DMS79 treated with DMSO at 0.1 percent for 48 hours (cell line): ENCODE measurements around the gene COPS7A.

Source experiments
- DNase-seq: peaks from one replicate; lab custom pipeline; 2025; lab: John Stamatoyannopoulos, UW

The COPS7A gene

DNA sequence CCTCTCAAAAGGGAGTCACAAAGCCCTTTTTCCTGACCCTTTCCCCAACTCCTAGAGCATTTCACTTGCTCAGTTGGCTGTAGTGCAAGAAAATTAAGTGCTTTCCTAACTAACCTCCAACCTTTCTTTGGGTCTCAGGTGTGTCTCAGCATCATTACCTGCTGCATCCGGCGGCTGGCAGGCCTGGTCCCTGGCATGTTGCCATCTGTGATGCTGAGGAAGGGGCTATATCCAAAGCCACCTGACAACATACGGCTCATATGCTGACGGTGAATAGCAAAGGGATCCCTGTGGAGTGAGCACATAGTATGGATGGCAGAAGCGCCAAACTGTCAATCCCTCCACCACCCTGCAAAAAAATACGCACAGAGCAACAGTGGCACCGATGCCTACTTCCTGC, 27.9 kb downstream of the COPS7A start:
- no peak for DNase-seq

DNA sequence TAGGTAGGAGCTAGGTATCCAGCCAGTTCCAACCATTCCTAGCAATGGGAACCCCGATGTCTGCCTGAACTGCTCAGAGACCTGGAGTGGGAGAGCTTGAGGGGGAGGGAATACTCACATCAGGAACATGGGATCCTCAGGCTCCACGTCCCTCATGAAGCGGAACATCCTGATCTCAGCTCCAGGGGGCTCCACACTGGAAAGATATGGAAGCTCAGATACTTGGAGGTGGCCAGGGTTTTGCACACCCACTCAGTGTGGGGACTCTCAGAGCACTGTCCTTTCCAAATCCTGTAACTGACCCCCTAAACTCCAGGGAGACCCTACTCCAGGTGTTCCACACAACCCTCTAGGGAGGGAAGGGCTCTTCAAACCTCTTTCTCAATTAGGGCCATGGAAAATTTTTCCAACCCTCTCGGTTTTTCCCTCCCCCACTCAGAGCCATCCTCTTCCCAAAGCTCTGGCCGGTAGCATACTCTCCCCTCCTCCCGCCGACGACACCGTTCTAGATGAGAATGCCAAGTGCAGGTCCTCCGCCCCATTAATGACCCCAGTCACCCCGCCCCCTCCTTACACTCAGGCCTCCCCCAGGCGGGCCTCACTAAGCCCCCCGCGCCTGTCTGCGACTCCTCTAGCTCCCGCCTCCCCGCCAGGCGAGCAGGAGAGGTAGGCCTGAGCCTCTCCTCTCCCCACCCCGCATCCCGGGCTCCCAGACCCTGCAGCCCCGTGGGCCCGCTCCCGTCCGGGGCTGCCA, 28.5 kb downstream of the COPS7A start:
- no peak for DNase-seq

DNA sequence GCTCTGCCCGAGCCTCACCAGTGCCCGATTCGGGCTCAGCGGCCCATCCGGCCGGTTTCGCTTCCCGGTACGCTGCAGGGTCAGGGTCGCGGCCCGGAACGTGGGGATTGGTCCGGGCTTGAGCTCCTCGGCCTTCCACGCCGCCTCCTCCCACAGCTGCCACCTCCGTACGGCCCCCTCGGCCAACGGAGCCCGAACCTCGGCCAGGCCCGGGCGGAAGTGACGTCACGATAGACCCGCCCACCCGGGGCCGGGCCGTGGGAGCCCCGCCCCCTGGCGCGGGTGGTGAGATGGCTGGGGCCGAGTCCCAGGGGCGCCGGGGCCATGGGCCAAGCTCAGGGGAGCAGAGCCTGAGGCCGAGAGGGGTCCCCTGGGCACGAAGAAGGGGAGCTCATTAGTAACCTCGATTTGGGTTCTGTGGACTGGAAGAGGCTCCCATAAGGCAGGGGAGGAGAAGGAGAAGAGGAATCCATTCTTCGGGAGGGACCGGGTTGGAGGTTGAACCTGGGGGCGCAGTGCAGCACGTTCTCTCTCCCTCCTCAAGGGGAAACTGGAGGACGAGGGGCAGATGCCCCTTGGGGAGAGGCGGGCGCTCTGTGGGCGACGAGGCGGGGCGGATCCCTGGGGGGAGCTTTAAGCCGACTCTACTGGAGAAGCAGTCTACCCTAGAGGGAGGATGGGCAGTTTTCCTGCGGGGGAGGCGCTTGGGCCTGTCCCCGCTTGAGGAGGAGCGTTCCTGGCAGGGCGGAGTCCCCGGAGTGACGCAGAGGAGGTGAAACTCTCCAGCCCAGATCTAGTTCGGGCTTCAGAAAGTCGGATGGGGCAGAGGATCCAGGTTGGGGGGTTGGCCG, 29.3 kb downstream of the COPS7A start, which contains the start of gene MLF2:
MLF2 (minus strand) TSS at position 221 of the 851 bp plus-strand sequence. CDS start 807 bp downstream, outside the sequence.
- peak; percentile 97 for DNase-seq

DNA sequence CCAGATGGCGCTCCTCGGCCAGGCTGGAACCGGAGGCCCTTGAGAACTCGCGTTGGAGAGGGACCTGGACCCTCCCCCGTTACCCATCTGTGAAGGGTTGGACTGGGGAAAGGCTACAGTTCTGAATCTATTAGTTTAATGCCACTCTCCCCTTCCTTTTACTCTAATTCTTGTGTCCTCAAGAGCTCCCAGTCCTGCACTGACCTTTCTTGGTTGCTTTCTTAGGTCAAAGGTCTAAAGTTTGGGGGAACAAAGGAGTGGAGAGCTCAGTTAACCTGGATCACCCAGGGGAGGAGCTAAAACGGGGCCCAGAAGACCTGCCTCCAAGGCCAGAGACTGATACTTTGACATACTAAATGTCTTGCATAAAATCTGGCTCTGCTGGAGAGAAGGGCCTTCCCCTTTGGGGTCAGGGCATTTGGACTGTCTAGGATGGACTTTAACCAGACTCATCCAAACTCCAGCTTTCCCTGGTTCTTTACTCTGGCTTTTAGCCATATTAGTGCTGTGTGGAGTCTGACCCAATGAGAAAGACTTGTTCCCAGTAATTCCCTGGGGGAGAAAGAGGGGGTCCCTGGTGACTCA, 30.0 kb downstream of the COPS7A start:
- DNase-seq = no peak

DNA sequence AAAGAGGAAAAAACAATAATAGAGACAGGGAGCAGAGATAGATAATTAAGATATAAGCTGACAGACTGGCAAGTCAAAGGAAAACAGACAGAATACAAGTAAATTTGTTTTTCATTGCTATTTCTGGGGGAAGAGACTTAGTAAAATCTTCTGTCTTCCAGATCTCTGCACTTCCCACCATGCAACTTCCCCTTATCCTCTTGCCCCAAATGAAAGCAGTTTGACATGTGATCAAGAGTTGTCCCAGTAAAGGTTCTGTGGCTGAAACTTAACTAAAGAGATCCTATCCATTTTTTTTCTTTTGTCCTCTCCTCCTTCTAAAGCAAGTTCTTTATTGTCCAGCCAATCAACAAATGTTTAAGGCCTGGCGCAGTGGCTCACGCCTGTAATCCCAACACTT, 30.6 kb downstream of the COPS7A start:
- no peak for DNase-seq

DNA sequence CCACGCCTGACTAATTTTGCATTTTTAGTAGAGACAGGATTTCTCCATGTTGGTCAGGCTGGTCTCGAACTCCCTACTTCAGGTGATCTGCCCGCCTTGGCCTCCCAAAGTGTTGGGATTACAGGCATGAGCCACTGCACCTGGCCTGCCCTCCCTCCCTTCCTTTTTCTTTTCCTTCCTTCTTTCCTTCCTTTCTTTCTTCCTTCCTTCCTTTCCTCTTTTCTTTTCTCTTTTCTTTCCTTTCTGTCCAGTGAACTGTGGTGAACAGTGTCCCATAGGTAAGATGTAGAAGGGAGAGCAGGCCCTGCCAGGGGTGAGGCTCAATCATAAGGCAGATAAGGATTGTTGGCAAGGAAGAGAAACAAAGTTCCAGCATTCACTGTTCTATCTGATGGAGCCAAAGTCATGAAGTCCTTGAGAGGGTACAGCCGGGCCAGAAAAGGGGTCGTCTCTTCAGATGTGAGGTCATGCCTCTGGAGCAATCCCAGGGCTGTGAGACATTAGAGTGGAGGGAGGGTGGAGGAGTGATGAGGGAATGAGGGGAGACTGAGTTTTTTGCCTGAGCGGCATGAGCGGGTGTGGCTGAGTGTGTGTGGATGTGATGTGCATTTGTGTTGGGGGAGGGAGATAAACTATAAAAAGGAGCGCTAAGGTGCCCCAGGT, 33.3 kb downstream of the COPS7A start:
- DNase-seq = no peak

DNA sequence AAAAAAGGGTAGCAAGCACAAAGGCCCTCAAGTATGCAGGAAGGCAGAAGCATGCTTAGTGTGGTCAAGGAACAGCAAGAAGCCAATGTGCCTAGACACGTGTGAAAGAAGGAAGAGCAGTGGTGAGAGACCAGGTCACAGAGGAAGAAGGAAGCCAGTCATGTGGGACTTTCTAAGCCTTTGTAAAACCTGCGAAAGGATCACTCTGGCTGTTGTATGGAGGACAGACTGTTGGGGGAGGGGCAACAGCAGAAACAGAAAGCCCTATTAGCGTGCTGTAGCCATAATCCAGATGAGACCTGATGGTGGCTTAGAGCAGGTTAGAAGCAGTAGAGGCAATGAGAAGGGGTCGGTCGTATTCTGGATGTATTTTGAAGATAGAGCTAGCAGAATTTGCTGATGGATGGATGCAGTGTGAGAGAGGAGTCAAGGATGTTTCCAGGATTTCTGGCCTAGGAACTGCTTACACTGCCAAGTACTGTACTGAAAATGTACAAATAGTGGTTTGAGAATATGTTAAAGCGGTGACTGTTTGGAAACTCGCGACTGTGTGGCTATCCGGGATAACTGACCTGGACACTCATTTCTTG, 34.8 kb downstream of the COPS7A start:
- no peak for DNase-seq

DNA sequence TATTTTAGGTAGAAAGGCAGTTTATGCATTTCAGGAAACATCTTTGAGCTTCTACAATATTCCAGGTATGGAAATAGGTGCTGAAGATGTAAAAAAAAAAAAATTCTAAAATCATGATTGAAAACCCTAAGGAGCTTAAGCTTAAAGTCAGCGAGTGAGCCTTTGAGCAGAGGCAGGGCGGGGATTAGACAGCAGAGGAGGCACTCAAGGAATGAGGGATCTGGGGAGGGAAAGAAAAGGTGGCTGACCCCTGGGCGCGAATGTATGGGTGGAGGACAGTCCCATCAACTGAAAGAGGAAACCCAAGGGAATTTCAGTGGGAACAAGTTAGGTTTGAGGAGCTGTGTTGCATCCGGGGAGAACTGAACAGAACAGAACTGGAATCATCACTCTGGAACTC, 35.9 kb downstream of the COPS7A start:
- no peak for DNase-seq

DNA sequence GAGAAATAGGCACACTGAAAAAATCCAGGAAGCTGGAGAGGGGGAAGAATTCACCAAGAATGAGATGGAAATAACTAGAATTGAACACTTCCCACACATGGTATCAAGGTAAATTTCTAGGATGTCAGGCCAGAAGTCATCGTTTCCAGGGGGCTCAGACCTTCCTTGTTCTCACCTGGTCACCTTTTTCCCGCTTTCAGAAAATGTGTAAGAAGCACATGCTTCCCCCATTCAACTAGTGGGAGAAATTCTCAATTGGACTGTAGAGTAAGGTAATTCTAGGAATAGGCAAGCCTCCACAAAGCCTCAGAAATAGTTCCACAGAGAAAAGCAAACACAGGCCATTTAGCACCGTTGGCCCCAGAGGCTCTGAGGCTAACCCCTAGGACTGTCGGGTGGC, 39.5 kb downstream of the COPS7A start:
- peak; percentile 51 for DNase-seq

DNA sequence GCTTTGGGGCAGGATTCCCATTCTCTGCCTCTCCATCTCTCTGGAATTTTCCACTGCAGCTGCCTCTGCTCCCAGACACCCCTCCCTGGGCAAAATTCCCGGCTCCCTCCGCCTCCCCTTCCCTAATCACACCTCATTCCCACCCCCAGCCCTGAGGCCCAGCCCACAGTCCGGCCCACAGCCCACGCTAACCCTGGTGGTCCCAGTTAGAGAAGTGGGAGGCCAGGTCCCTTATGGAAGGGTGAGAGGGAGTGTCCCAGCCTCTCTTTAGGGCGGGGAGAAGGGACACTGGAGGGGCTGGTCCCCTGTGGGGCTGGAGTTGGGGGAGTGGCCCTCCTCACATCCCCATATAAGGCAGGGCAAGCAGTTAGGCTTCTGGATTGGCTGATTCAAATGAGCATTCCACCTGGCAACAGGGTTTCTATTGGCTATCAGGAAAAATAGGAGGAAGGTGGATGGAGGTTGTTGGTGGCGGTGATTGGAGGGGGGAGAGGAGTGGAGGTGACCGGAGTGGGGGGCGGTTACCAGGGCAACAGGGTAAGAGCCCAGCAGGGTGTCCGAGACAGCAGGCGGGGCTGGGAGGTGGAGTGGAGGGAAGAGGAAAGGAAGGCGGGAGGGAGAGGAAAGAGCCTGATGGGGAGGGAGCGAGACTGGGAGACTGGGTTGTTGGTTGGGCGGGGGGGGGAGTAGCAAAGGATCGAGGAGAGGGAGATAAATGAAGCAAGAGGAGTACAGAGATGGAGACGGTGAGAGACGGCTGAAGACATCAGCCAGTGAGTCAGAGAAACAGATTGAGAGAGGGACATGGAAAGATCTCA, 40.4 kb downstream of the COPS7A start:
- DNase-seq = peak; percentile 99

DNA sequence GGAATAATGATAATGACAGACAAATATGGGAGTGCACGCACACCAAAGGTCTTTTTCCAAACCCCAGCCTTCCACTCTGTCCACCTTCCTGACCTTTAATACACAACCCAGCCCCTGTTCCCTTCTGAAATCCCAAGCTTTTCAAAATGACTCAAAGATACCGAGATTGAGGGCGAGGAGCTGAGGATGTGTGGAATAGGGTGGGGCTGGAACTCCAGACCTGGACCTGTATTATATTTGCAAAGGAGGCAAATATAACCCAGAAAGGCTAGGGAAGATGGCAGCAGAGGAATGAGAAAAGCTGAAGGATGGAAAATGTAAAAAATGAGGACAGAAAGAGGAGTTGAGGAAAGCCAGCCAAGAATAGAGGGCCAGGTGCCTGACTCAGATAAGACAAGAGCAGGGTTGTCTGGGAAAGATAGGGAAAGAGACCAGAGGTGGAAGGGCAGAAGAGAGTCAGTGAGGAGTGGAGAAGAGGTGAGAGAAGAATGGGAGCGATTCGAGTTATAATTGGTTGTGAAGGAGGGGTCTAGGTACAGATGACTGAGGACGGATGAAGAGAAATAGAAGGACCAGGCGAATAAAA, 41.3 kb downstream of the COPS7A start:
- DNase-seq = peak; percentile 89

DNA sequence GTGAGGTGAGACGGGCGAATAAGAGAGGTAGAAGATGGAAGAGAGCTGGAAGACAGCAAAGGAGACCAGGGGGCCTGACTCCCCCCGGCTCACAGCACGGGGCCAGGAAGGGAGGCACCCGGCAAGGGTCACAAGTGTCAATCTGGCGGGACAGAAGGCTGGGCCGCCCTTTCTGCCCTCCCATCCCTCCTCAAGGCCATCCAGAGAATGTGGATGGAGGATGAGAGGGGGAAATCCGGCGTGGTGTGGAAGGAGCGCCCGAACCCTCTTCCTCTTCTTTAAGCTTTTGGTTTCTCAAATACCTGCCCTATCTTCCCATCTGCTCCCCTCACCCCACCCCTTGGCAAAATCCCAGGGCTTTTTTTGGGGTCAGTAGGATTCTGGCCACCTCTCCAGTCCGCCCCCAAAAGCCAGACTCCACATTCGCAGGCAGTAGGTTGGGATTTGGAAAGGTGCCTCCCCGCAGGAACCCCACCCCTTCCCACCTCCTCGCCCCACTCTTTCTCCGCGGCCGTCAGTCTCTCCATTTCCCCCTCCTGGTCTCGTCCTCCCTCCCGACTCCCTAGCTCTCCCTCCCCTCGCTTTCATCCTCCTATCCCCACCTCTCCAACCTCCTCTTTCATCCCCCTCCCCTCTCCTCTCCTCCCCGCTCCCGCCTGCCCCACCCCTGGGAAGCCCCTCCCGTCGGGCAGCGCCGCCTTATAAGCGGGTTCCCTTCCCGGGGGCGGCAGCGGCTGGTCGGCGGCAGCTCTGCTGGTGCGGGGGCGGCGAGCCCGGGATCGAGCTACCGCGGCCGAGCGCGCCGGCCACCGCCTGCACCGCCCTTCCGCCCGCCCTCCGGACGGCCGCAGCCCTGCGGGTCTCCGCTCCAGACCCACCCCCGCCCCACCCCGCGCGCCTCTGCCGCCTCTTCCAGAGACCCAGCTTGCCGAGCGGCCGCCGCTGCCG, 42.1 kb downstream of the COPS7A start, which contains the start of gene PTMS:
PTMS (plus strand) TSS at position 730 of the 948 bp plus-strand sequence. CDS start 343 bp downstream, outside the sequence.
- peak; percentile 89 for DNase-seq

DNA sequence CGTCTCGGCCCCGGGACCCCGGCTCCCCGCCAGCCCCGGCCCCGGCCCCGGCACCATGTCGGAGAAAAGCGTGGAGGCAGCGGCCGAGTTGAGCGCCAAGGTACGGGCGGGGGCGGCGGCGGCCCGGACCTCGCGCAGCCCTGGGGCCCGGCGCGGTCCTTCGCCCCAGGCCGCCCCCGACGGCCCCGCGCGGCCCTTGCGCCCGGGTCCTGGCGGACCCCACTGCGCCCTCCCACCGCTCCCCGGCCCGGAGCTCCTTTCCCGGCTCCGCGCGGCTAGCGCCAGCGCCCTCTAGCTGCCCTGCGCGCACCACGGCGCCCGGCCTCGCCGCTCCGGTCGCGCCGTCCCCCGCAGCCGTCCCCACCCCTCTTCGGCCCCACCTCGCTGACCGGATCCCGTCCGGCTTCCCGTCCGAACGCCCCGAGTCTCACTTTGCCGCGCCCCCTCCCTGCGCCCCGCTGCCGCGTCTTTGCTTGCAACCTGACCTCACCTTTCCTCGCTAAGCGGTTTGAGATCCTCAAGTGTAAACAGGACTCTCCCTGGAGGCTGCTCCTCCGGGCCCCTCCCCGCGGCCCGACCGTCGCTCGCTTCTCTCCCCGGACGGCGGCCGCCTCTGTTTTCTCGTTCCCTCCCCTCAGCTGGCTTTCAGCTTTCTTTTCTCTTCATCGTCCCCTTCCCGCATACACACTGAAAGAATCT, 43.0 kb downstream of the COPS7A start:
- peak; percentile 78 for DNase-seq

DNA sequence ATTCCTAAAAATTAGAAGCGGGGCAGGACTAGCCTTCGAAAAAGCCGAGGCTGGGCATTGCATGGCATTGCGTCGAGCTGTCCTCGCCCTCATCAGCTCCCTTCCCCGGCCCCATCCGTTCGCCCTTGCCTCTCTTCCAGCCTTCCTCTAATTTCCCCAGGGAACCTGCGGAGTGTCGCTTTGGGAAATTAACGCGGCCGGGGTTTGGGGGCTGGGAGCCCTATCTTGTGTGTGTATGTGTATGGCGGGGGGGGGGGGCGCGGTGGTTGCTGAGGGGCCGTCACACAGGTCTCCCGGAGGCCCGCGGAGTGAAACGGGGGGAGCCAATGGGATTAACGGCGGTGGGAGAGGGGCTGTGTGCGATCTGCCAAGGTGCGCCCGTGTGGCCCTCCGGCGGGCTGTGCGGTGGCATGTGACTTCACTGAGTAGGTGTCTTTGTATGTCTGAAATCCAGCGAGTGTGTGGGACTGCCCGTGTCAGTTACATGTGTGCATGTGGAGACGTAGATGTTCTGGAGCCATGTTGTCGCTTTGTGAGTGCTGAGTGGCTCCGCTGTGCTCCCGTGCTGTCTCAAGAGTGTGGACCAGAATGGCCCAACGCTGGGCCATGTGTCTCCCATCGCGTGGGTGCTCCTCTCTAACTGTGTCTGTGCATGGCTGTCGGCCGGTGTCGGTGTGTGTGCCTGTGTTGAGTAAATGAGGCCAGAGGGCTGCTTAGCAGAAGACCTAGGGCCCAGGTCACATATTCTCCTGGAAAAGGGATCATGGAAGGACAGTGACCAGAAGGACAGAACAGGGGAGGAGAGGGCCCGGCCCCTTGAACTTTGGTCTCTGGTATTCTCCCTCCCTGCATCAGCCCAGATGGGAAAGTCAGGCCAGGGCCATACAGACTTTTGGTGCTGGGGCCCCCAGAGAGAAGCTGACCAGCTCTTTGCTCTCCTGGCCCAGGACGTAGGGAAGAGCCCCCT, 43.8 kb downstream of the COPS7A start:
- DNase-seq = peak; percentile 54

DNA sequence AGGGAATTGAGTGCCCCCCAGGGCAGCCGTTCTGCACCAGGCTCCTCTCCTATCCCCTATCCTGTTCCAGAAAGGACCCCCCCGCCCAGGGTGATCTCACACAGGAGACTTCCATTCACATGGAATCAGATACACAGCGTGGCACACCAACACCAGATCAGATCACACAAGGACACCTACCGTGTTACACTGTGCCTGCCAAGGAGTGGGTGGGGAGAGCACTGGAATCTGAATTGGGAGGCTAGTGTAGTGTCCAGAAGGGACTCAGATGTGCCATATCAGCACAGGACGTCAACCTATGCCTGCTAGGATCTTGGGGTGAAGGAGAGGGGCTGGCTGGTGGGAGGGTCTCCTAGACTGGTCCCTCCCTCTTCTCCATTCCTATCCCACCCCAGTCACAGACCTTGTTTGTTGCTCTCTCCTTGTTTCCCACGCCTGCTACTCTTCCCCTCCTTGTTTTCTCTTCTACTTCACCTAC, 44.6 kb downstream of the COPS7A start:
- DNase-seq = peak; percentile 37

DNA sequence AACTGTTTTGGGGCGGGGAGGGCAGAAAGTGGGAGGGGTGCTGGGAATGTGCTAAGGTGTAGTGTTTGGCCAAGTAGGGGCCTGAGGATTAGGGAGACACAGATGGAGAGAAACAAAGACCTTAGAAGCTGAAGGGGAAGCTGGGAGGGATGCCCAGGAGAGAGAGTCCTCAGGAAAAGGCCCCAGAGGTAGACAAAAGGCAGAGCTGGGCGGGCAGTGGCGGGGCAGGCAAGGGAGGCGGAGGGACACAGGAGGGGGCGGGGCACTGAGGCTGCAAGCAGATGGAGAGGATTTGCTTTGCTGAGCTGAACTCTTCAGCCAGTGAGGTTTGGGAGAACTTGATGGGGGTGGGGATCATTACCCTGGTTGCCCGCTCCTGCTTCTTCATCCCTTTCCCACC, 45.1 kb downstream of the COPS7A start:
- peak; percentile 52 for DNase-seq

DNA sequence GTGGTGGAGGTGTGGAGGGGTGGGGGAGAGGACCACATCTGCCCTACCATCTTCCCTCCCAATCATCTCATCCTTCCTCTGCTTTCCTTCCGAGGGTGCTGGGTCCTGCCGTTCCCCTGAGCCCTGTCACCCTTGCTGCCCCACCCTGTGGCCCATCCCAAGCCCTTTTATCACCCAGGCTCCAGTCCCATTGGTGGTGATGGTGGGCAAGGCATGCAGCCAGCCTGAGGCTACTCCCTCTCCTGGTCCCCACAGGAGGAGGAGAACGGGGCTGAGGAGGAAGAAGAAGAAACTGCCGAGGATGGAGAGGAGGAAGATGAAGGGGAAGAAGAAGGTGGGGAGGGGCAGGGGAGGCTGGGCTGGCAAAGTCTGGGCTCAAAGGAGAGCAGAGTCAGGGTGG, 45.8 kb downstream of the COPS7A start:
- DNase-seq = no peak
